Liver (tissue), 9 donors: ENCODE measurements around the gene ACCS. TPM values are rescaled to one million over a fixed set of nuclear protein-coding genes. Genes with fewer than 3 reads are reported as not detected.

ENCODE experiments used
- DNase-seq: peaks from one replicate; pipeline ENCODE4 v3.0.0-alpha.2; 2017; ENCODE audit warnings: low spot score
- H3K27ac ChIP-seq, 2 donors: one replicate each; pipeline ENCODE4 v1.7.0; 2013; ENCODE audit warnings: inconsistent platforms in 2 of 2, low read length in 2 of 2, control low read depth in 1 of 2, low read depth in 1 of 2, mild to moderate bottlenecking in 1 of 2
- H3K27me3 ChIP-seq, 4 donors: one replicate each; pipeline versions ENCODE4 v1.6.1 to v1.7.0; 2013; ENCODE audit warnings: low read length in 3 of 4, inconsistent platforms in 1 of 4, mild to moderate bottlenecking in 1 of 4, moderate library complexity in 1 of 4; ENCODE audit not compliant: control insufficient read depth in 4 of 4, insufficient read depth in 4 of 4
- H3K36me3 ChIP-seq, 4 donors: one replicate each; pipeline versions ENCODE4 v1.6.1 to v1.7.0; 2013; ENCODE audit warnings: low read length in 3 of 4, mild to moderate bottlenecking in 3 of 4, low read depth in 1 of 4, moderate library complexity in 1 of 4; ENCODE audit not compliant: control insufficient read depth in 4 of 4, insufficient read depth in 3 of 4
- H3K4me1 ChIP-seq, 4 donors: one replicate each; pipeline versions ENCODE4 v1.6.1 to v1.7.0; 2013; ENCODE audit warnings: low read length in 3 of 4, mild to moderate bottlenecking in 3 of 4, moderate library complexity in 1 of 4; ENCODE audit not compliant: control insufficient read depth in 4 of 4, insufficient read depth in 4 of 4
- H3K4me3 ChIP-seq, 3 donors: one replicate each; pipeline versions ENCODE4 v1.6.1 to v1.7.0; 2013; ENCODE audit warnings: low read length in 3 of 3, control low read depth in 1 of 3, low read depth in 1 of 3, mild to moderate bottlenecking in 1 of 3
- H3K9ac ChIP-seq, 2 donors: one replicate each; pipeline ENCODE4 v1.7.0; 2013; ENCODE audit warnings: low read length in 2 of 2, mild to moderate bottlenecking in 2 of 2, moderate library complexity in 2 of 2, control low read depth in 1 of 2, low read depth in 1 of 2
- H3K9me3 ChIP-seq, 4 donors: one replicate each; pipeline versions ENCODE4 v1.6.1 to v1.7.0; 2013; ENCODE audit warnings: low read length in 3 of 4; ENCODE audit not compliant: control insufficient read depth in 4 of 4
- CTCF ChIP-seq: fragments of 150-350 bp; IDR thresholded peaks from 2 replicates; pipeline ENCODE4 v1.5.1; 2017; ENCODE audit warnings: improper control_type of control experiment, low read depth, low read length; ENCODE audit not compliant: missing input control
- EGR1 ChIP-seq, 2 donors: IDR thresholded peaks; 2 replicates each; pipeline ENCODE4 v1.6.1; 2016 to 2018; ENCODE audit warnings: antibody characterized with exemption in 2 of 2, low read depth in 2 of 2
- FOXA1 ChIP-seq: IDR thresholded peaks from 2 replicates; pipeline ENCODE4 v1.6.1; 2016; ENCODE audit warnings: antibody characterized with exemption
- FOXA2 ChIP-seq: IDR thresholded peaks from 2 replicates; pipeline ENCODE4 v1.6.1; 2016; ENCODE audit warnings: antibody characterized with exemption
- GABPA ChIP-seq, 2 donors: IDR thresholded peaks in 1 of 2; conservative IDR thresholded peaks in 1 of 2; 2 replicates each; pipeline ENCODE4 v1.6.1; 2016; ENCODE audit warnings: antibody characterized with exemption in 2 of 2, mild to moderate bottlenecking in 1 of 2, moderate library complexity in 1 of 2
- HNF4A ChIP-seq, 2 donors: conservative IDR thresholded peaks; 2 replicates each; pipeline ENCODE4 v1.6.1; 2016; ENCODE audit warnings: antibody characterized with exemption in 2 of 2, mild to moderate bottlenecking in 2 of 2
- HNF4G ChIP-seq: IDR thresholded peaks from 2 replicates; pipeline ENCODE4 v1.6.1; 2016; ENCODE audit warnings: antibody characterized with exemption
- JUND ChIP-seq, 2 donors: IDR thresholded peaks; 2 replicates each; pipeline ENCODE4 v1.6.1; 2016; ENCODE audit warnings: antibody characterized with exemption in 2 of 2
- MAX ChIP-seq: IDR thresholded peaks from 2 replicates; pipeline ENCODE4 v1.6.1; 2016; ENCODE audit warnings: antibody characterized with exemption
- NR2F2 ChIP-seq: IDR thresholded peaks from 2 replicates; pipeline ENCODE4 v1.6.1; 2016; ENCODE audit warnings: antibody characterized with exemption
- RAD21 ChIP-seq, 2 donors: IDR thresholded peaks; 2 replicates each; pipeline ENCODE4 v1.6.1; 2016; ENCODE audit warnings: antibody characterized with exemption in 2 of 2, mild to moderate bottlenecking in 2 of 2
- REST ChIP-seq: IDR thresholded peaks from 2 replicates; pipeline ENCODE4 v1.6.1; 2016; ENCODE audit warnings: antibody characterized with exemption, mild to moderate bottlenecking
- RXRA ChIP-seq, 2 donors: IDR thresholded peaks; 2 replicates each; pipeline ENCODE4 v1.6.1; 2017 to 2018; ENCODE audit warnings: antibody characterized with exemption in 2 of 2, mild to moderate bottlenecking in 1 of 2
- SP1 ChIP-seq: IDR thresholded peaks from 2 replicates; pipeline ENCODE4 v1.6.1; 2018; ENCODE audit warnings: antibody characterized with exemption, mild to moderate bottlenecking
- TAF1 ChIP-seq: conservative IDR thresholded peaks from 2 replicates; pipeline ENCODE4 v1.6.1; 2016; ENCODE audit warnings: antibody characterized with exemption, mild to moderate bottlenecking
- YY1 ChIP-seq: IDR thresholded peaks from 2 replicates; pipeline ENCODE4 v1.6.1; 2016; ENCODE audit warnings: antibody characterized with exemption, mild to moderate bottlenecking
- ZBTB33 ChIP-seq: IDR thresholded peaks from 2 replicates; pipeline ENCODE4 v1.6.1; 2016; ENCODE audit warnings: antibody characterized with exemption
- WGBS: extraction: QIAGEN DNeasy Blood & Tissue Kit; methylation state at CpG from one replicate; pipeline ENCODE4 v1.1.7; 2013; 5-methylcytosine and 5-hydroxymethylcytosine counted together
- polyA plus RNA-seq, 2 donors: library from polyadenylated mRNA; stranded (reverse) in 1 of 2; unstranded in 1 of 2; fragments of 200-250 nt in 1 of 2; fragments of >200 nt in 1 of 2; fragmentation: Nextera tagmentation in 1 of 2; extraction: Ambion mirVana in 1 of 2; gene quantifications; one replicate each; pipeline versions ENCODE4 v1.2.1 to v1.2.3, GENCODE V29; 2013 to 2015
- total RNA-seq, 2 donors: library from RNA; depleted of rRNA; stranded (reverse); fragments of >200 nt; gene quantifications; one replicate each; pipeline ENCODE4 v1.2.3, GENCODE V29; 2014
- donor health status: healthy.
- donor health status: healthy.
- donor health status: healthy.
- donor health status: healthy.
- donor health status: healthy.

The ACCS gene
- total and polyA plus RNA-seq, 4 donors: 8.7 to 17.5 (median 10.9) TPM

- no peak for TF ChIP-seq HNF4A (conservative IDR thresholded peaks at IDR 0.05)
- TF ChIP-seq TAF1: no peak
- TF ChIP-seq REST: no peak
- no peak for TF ChIP-seq EGR1 (IDR thresholded peaks at IDR 0.05; ENCODE audit: low read depth in 2 of 2)
- no peak for TF ChIP-seq HNF4G
- TF ChIP-seq YY1: no peak
- TF ChIP-seq ZBTB33: no peak
- TF ChIP-seq MAX: no peak
- no peak for TF ChIP-seq FOXA1
- no peak for TF ChIP-seq NR2F2
- no peak for TF ChIP-seq SP1
- TF ChIP-seq JUND (IDR thresholded peaks at IDR 0.05): no peak
- TF ChIP-seq RAD21 (IDR thresholded peaks at IDR 0.05): no peak
- no peak for TF ChIP-seq RXRA (IDR thresholded peaks at IDR 0.05)
- Histone ChIP-seq H3K4me3 (no peak overlapping the region), H3K27ac (no peak overlapping the region), H3K27me3 (no peaks in the 10 kb centered on the region), H3K9ac (no peak overlapping the region), H3K36me3 (no peaks in the 10 kb centered on the region), H3K9me3 (peaks cover 0 to 3% (median 0%) of the 10 kb centered on the region in 4 donors), H3K4me1 (peaks cover 0 to 4% (median 0%) of the 10 kb centered on the region in 4 donors)
- 94% methylated on average over 2 of the region's 2 CpGs for WGBS
- peak; percentile 4 for DNase-seq
Measured at GRCh38 chr11:44016546-44017442, 49.3 kb upstream of the ACCS start.

GRCh38 chr11:44017443-44018126, 48.5 kb upstream of the ACCS start:
- Histone ChIP-seq H3K27me3 (no peaks in the 10 kb centered on the region), H3K4me3 (no peak overlapping the region), H3K9ac (no peak overlapping the region), H3K9me3 (peaks cover 0 to 8% (median 3%) of the 10 kb centered on the region in 4 donors), H3K27ac (no peak overlapping the region), H3K4me1 (peaks cover 0 to 4% (median 0%) of the 10 kb centered on the region in 4 donors), H3K36me3 (no peaks in the 10 kb centered on the region)
- peak; percentile 14 for DNase-seq
- WGBS: 55% methylated on average over 3 of the region's 3 CpGs
- TF ChIP-seq RXRA (IDR thresholded peaks at IDR 0.05): peak in 1 of 2 donors; percentile 19
- no peak for TF ChIP-seq CTCF
- TF ChIP-seq HNF4G: no peak
- TF ChIP-seq MAX: peak; percentile 17
- TF ChIP-seq FOXA2: no peak
- TF ChIP-seq SP1: no peak
- TF ChIP-seq EGR1 (IDR thresholded peaks at IDR 0.05; ENCODE audit: low read depth in 2 of 2): no peak
- TF ChIP-seq REST: no peak
- TF ChIP-seq HNF4A (conservative IDR thresholded peaks at IDR 0.05): peak; percentile 7 to 22
- no peak for TF ChIP-seq GABPA (IDR thresholded peaks at IDR 0.05 in 1 of 2, conservative IDR thresholded peaks at IDR 0.05 in 1 of 2)
- no peak for TF ChIP-seq NR2F2
- TF ChIP-seq RAD21 (IDR thresholded peaks at IDR 0.05): no peak
- no peak for TF ChIP-seq TAF1
- TF ChIP-seq YY1: no peak
- no peak for TF ChIP-seq FOXA1
